Omental fat pad (tissue), 4 donors: Measurements from ENCODE around the gene GAB1. TPM values are rescaled to one million over a fixed set of nuclear protein-coding genes. Genes with fewer than 3 reads are reported as not detected.

Experiments used
- ATAC-seq: fragments of 150-250 bp; one replicate; pipeline ENCODE4 v1.9.1; 2016; ENCODE audit warnings: mild to moderate bottlenecking, moderate library complexity; ENCODE audit not compliant: low FRiP score
- DNase-seq: peaks from one replicate; pipeline ENCODE4 v3.0.0-alpha.2; 2019; ENCODE audit warnings: low spot score
- total RNA-seq, 4 donors: library from RNA; depleted of rRNA; stranded (reverse); fragments of >200 nt; gene quantifications; one replicate each; pipeline ENCODE4 v1.1.0, GENCODE V29; 2016
- TF ChIP-seq, protein P1 (sequence below), 3 donors: fragments of 450-650 bp; IDR thresholded peaks; one replicate each; pipeline ENCODE4 v1.5.1; 2016 to 2017; ENCODE audit warnings: antibody characterized with exemption in 3 of 3, mild to moderate bottlenecking in 3 of 3, moderate library complexity in 2 of 3

GAB1 gene
- total RNA-seq, 4 donors from 2014 or later: 9.4 to 32.2 (median 29.4) TPM

GRCh38 chr4:143404555-143404954 lies 67.9 kb downstream of the GAB1 start:
- ATAC-seq (no peak), DNase-seq (no peak)
- TF ChIP-seq, protein P1, sequence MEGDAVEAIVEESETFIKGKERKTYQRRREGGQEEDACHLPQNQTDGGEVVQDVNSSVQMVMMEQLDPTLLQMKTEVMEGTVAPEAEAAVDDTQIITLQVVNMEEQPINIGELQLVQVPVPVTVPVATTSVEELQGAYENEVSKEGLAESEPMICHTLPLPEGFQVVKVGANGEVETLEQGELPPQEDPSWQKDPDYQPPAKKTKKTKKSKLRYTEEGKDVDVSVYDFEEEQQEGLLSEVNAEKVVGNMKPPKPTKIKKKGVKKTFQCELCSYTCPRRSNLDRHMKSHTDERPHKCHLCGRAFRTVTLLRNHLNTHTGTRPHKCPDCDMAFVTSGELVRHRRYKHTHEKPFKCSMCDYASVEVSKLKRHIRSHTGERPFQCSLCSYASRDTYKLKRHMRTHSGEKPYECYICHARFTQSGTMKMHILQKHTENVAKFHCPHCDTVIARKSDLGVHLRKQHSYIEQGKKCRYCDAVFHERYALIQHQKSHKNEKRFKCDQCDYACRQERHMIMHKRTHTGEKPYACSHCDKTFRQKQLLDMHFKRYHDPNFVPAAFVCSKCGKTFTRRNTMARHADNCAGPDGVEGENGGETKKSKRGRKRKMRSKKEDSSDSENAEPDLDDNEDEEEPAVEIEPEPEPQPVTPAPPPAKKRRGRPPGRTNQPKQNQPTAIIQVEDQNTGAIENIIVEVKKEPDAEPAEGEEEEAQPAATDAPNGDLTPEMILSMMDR (IDR thresholded peaks at IDR 0.05): no peak

- DNase-seq (no peak), ATAC-seq (no peak)
- TF ChIP-seq, protein P1 (IDR thresholded peaks at IDR 0.05): no peak
Observed at GRCh38 chr4:143405075-143405730, 68.5 kb downstream of the GAB1 start.

GRCh38 chr4:143406523-143406922 lies 69.8 kb downstream of the GAB1 start:
- peak; percentile 57 for ATAC-seq
- TF ChIP-seq, protein P1 (IDR thresholded peaks at IDR 0.05): no peak

GRCh38 chr4:143407474-143407873 lies 70.8 kb downstream of the GAB1 start:
- no peak for DNase-seq
- TF ChIP-seq, protein P1 (IDR thresholded peaks at IDR 0.05): no peak
- ATAC-seq: no peak

More at GRCh38 chr4:143406523-143406922, 69.8 kb downstream of the GAB1 start:
- no peak for DNase-seq

GRCh38 chr4:143407888-143408287 lies 71.2 kb downstream of the GAB1 start:
- no peak for ATAC-seq
- TF ChIP-seq, protein P1 (IDR thresholded peaks at IDR 0.05): no peak
- DNase-seq: no peak

GRCh38 chr4:143410015-143410414 lies 73.3 kb downstream of the GAB1 start:
- ATAC-seq (no peak), DNase-seq (no peak)
- TF ChIP-seq, protein P1 (IDR thresholded peaks at IDR 0.05): no peak
